ENCODE data around the gene TRMT10A. TPM values are rescaled to one million over a fixed set of nuclear protein-coding genes. Genes with fewer than 3 reads are reported as not detected.

The TRMT10A gene
- total RNA-seq, 1 experiment from 2014 or later = 7.4 TPM

DNA sequence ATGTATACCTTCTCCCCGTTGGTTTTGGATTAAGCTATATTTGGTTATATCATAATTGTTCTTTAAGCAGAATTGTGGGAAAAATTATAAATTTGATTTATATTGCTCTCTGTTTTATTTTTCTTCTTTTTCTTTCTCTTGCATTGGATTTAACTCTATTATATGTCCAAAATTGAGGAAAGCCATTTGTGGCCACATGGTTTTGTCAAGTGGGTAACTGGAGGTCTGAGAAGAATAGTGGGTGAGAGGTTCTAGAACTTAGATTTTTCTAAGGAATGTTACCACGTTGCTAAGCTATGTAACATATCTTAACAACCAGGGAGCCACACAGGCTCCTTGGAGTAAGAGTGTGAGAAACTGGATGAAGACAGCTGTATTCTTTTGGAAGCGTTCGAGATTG is 53.1 kb downstream of the TRMT10A start, which contains the start of gene C4orf17:
Gene C4orf17, plus strand, starts transcription at position 301 of the 400 bp plus-strand sequence. CDS start 2,061 bp downstream, outside the sequence.
- H3K4me3 ChIP-seq (replicated peaks in 1 of 2; ENCODE audit: low read depth in 1 of 2, low read length in 2 of 2) = no peak within 1 kb of the TSS
- no peak within 1 kb of the TSS for H2AFZ ChIP-seq (ENCODE audit: low read depth, low read length, poor library complexity, severe bottlenecking)
- TF ChIP-seq TCF7L2 (IDR thresholded peaks at IDR 0.05; ENCODE audit: borderline replicate concordance, extremely low read depth, insufficient read depth, insufficient read length) = no peak
- TF ChIP-seq, protein P1, sequence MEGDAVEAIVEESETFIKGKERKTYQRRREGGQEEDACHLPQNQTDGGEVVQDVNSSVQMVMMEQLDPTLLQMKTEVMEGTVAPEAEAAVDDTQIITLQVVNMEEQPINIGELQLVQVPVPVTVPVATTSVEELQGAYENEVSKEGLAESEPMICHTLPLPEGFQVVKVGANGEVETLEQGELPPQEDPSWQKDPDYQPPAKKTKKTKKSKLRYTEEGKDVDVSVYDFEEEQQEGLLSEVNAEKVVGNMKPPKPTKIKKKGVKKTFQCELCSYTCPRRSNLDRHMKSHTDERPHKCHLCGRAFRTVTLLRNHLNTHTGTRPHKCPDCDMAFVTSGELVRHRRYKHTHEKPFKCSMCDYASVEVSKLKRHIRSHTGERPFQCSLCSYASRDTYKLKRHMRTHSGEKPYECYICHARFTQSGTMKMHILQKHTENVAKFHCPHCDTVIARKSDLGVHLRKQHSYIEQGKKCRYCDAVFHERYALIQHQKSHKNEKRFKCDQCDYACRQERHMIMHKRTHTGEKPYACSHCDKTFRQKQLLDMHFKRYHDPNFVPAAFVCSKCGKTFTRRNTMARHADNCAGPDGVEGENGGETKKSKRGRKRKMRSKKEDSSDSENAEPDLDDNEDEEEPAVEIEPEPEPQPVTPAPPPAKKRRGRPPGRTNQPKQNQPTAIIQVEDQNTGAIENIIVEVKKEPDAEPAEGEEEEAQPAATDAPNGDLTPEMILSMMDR (IDR thresholded peaks at IDR 0.05 in 2 of 3, conservative IDR thresholded peaks at IDR 0.05 in 1 of 3; ENCODE audit: borderline replicate concordance in 1 of 3, insufficient read depth in 1 of 3, low read depth in 2 of 3, low read length in 2 of 3) = no peak
- no peak for TF ChIP-seq EZH2phosphoT487 (IDR thresholded peaks at IDR 0.05; ENCODE audit: borderline replicate concordance)
- TF ChIP-seq EGR1 (IDR thresholded peaks at IDR 0.05; ENCODE audit: low read depth) = no peak
- TF ChIP-seq EZH2 (IDR thresholded peaks at IDR 0.05) = no peak
- TF ChIP-seq POLR2AphosphoS5 (IDR thresholded peaks at IDR 0.05; ENCODE audit: low read depth, low read length) = no peak
- TF ChIP-seq SIN3A (IDR thresholded peaks at IDR 0.05; ENCODE audit: low read depth) = no peak
- TF ChIP-seq JUND (IDR thresholded peaks at IDR 0.05) = no peak
- no peak for TF ChIP-seq POLR2A (IDR thresholded peaks at IDR 0.05; ENCODE audit: borderline replicate concordance, extremely low read depth, insufficient read depth, insufficient read length)
- TF ChIP-seq RAD21 (IDR thresholded peaks at IDR 0.05; ENCODE audit: low read depth) = no peak
- TF ChIP-seq YY1 (IDR thresholded peaks at IDR 0.05; ENCODE audit: extremely low read depth, insufficient replicate concordance, low read depth, low read length) = no peak
- TF ChIP-seq ELF1 (IDR thresholded peaks at IDR 0.05; ENCODE audit: borderline replicate concordance, low read depth) = no peak
- TF ChIP-seq SP1 (IDR thresholded peaks at IDR 0.05; ENCODE audit: low read depth) = no peak
- TF ChIP-seq ZFX (IDR thresholded peaks at IDR 0.05) = no peak
- TF ChIP-seq ZNF274 (IDR thresholded peaks at IDR 0.05; ENCODE audit: low read depth, low read length) = no peak
- TF ChIP-seq FOSL1 (IDR thresholded peaks at IDR 0.05; ENCODE audit: low read depth) = no peak
- TF ChIP-seq, protein P2, sequence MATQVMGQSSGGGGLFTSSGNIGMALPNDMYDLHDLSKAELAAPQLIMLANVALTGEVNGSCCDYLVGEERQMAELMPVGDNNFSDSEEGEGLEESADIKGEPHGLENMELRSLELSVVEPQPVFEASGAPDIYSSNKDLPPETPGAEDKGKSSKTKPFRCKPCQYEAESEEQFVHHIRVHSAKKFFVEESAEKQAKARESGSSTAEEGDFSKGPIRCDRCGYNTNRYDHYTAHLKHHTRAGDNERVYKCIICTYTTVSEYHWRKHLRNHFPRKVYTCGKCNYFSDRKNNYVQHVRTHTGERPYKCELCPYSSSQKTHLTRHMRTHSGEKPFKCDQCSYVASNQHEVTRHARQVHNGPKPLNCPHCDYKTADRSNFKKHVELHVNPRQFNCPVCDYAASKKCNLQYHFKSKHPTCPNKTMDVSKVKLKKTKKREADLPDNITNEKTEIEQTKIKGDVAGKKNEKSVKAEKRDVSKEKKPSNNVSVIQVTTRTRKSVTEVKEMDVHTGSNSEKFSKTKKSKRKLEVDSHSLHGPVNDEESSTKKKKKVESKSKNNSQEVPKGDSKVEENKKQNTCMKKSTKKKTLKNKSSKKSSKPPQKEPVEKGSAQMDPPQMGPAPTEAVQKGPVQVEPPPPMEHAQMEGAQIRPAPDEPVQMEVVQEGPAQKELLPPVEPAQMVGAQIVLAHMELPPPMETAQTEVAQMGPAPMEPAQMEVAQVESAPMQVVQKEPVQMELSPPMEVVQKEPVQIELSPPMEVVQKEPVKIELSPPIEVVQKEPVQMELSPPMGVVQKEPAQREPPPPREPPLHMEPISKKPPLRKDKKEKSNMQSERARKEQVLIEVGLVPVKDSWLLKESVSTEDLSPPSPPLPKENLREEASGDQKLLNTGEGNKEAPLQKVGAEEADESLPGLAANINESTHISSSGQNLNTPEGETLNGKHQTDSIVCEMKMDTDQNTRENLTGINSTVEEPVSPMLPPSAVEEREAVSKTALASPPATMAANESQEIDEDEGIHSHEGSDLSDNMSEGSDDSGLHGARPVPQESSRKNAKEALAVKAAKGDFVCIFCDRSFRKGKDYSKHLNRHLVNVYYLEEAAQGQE (IDR thresholded peaks at IDR 0.05; ENCODE audit: low read depth) = no peak
- TF ChIP-seq MAX (IDR thresholded peaks at IDR 0.05) = no peak
- no peaks in the 10 kb centered on the region for H4K20me1 ChIP-seq (ENCODE audit: insufficient read depth)
- H3K4me2 ChIP-seq (ENCODE audit: low read length) = no peak within 1 kb of the TSS
- no peak within 1 kb of the TSS for H3K9ac ChIP-seq (ENCODE audit: low read length)
- no peaks in the 10 kb centered on the region for H3K36me3 ChIP-seq (ENCODE audit: control insufficient read depth in 1 of 2, insufficient read depth in 2 of 2, low read length in 2 of 2)
- H3K79me2 ChIP-seq (ENCODE audit: insufficient read depth, low read length) = no peaks in the 10 kb centered on the region
- no peaks in the 10 kb centered on the region for H3K27me3 ChIP-seq (ENCODE audit: insufficient read depth, low read length)
- H3K4me1 ChIP-seq (ENCODE audit: control insufficient read depth in 1 of 2, insufficient read depth in 2 of 2, low read length in 2 of 2) = peaks cover 0 to 6% of the 10 kb centered on the region in 2 experiments; a peak in 2 of 4 replicates
- H3K9me2 ChIP-seq (ENCODE audit: insufficient read depth) = 0 out of 2 replicates have a peak, but pooled peaks cover 5% of the 10 kb centered on the region
- H3K9me3 ChIP-seq (ENCODE audit: control insufficient read depth in 1 of 2, insufficient read depth in 1 of 2, low read depth in 1 of 2, low read length in 2 of 2) = no peaks in the 10 kb centered on the region
- ChIA-PET CTCF (no interaction called here), RAD21 (ENCODE audit: low non-redundant PET in 1 of 2, low total read pairs in 2 of 2, uncharacterized antibody in 2 of 2, unreplicated experiment in 2 of 2) (no interaction called here), POLR2A (no interaction called here)
- no peak for ATAC-seq
- no TSS peak for BruUV-seq (replicated peaks)
- H3K27ac ChIP-seq (ENCODE audit: low read depth, low read length) = no peak within 1 kb of the TSS
- intact Hi-C loops (cut with micrococcal nuclease) = no loop called here
- DNase-seq (ENCODE audit: low read depth, low spot score) = no peak

Data from HCT116 (cell line).